HG03280 (cell line): Measurements from ENCODE around the gene NFE2L1.
"Not testable (repeated sequence)": the region's sequence is repeated elsewhere in the genome, so short reads cannot be mapped to it uniquely, and the experiment has no call there.

Experiments used
- ATAC-seq: cut with Tn5 transposase; IDR thresholded peaks from one replicate; pipeline ENCODE4 v1.9.1; 2021; ENCODE audit warnings: mild to moderate bottlenecking, moderate library complexity; ENCODE audit not compliant: unreplicated experiment

NFE2L1 gene, protein sequence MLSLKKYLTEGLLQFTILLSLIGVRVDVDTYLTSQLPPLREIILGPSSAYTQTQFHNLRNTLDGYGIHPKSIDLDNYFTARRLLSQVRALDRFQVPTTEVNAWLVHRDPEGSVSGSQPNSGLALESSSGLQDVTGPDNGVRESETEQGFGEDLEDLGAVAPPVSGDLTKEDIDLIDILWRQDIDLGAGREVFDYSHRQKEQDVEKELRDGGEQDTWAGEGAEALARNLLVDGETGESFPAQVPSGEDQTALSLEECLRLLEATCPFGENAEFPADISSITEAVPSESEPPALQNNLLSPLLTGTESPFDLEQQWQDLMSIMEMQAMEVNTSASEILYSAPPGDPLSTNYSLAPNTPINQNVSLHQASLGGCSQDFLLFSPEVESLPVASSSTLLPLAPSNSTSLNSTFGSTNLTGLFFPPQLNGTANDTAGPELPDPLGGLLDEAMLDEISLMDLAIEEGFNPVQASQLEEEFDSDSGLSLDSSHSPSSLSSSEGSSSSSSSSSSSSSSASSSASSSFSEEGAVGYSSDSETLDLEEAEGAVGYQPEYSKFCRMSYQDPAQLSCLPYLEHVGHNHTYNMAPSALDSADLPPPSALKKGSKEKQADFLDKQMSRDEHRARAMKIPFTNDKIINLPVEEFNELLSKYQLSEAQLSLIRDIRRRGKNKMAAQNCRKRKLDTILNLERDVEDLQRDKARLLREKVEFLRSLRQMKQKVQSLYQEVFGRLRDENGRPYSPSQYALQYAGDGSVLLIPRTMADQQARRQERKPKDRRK

DNA sequence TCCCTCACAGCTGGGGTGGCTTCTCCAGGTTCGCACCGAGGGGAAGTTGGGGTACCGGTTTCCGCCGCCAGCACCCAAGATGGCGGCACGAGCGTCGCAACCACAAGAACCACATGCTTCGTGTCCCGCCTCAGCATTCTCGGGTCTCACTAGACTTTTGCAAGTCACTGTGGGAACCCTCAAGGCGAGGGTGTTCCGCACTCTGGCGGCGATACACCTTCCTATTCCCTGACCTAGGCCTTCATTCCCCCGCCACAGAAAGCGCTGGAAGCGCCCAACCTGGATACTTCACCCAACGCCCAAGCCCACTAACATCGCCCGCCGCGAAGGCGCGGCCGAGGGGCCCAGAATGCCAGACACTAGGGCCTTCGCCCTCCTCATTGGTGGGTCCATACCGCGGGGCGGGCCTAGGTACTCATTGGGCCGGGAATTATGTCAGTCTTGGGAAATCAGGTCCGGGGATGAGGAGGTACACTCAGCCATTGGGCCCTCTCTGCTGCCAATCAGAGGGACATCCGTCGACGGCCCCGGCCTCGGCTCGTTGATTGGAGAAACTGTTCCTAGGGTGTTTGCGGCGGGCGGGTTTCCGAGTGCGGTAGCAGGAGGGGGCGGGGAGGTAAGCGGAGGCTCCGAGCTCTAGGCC, at the start of gene NFE2L1:
TSS of gene NFE2L1 (plus strand) at position 619 of the 643 bp plus-strand sequence. CDS start 2,760 bp downstream, outside the sequence.
- peak; percentile 94 for ATAC-seq

DNA sequence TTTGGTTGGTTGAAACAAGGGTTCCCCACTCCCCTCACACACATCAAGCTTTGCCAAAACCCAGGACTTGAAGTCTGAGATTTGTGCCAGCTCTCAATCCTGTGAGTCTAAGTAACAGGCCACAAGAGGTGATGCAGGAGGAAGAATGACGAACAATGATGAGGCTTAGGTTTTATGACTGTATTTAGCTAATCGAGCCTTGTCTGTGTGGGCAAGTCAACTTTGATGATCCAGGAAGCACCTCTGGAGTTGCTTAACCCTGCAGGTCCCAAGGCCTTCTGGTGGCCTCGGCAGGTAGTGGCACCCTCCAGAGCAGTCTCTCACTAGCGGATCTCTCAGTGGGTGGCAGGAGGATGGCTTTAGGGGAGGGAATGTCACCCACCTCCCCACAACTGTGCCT, 48.6 kb upstream of the NFE2L1 start:
- ATAC-seq = no peak

DNA sequence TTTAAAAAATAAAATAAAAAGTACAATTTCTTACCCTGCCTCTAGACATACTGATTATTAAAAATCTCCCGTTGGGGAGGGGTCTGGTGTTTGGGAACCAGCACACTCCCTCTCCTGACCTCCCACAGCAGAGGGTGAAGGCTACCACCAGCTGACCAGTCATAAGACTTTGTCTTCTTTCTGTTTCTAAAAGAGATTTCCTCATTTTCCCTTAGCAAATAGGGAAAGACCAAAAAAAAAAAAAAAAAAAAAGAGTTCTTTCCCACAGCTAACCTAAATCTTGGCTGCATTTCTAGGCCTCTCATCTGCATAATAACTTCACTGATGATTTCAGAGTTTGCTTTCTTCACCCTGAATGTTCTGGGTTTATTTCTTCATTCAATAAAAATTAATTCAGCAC, 47.0 kb upstream of the NFE2L1 start:
- no peak for ATAC-seq

DNA sequence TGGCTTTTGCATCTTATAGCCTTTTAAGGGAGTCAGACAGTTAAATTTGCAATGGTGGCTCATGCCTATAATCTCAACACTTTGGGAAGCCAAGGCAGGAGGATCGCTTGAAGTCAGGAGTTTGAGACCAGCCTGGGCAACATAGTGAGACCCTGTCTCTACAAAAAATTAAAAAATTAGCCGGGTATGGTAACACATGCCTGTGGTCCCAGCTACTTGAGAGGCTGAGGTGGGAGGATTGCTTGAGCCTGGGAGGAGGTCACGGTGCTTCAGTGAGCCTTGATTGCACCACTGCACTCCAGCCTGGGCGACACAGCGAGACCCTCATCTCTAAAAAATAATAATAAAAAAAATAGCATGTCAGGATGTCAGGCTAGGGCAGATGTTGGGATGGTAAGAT, 46.5 kb upstream of the NFE2L1 start:
- ATAC-seq = not testable (repeated sequence)

DNA sequence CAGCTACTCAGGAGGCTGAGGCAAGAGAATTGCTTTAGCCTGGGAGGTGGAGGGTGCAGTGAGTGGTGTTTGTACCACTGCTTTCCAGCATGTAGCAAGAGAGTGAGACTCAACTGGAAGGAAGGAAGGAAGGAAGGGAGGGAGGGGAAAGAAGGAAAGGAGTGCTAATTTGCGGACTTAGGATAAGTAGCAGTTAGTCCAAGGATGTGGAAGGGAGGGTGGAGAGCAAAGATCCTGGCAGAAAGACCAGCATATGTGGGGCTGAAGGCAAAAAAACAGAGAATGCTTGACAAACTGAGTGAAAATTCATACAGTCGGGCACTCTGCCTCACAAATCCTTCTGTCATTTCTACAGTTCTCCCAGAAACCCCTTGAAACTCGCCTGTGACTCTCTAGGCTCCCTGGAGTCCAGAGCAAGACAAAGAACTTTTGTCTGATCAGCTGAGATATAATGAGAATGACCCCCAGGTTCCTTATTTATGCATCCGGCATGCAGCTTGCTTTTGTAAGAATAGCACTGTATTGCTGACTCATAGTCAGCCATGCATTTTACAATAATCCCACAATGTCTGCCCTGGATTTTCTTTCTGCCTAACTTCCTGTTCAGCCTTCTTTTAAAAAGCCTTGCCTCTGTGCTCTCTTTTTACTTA, 45.8 kb upstream of the NFE2L1 start:
- no peak for ATAC-seq

DNA sequence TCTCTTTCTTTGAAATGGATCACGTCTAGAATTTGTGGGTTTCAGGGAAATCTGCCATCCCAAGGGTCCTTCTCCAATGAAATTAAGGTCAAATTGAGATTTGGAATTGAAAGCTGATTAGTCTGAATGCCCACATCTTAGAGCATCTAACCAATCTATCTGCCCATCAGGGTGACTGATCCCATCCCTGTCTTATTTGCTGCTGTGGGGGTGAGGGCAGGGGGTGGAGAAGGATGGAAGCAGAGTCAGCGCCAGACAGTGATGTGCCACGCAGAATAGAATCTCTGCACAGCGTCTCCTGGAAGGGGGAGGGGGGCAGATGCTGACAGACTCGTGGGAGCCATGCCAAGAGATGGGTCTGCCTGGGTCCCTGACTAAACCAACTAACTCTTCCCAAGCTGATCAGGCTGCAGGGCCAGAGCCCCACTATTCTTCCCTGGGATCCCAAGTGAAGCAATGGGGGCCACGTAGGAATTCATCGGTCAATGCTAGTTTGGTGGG, 45.2 kb upstream of the NFE2L1 start:
- no peak for ATAC-seq

DNA sequence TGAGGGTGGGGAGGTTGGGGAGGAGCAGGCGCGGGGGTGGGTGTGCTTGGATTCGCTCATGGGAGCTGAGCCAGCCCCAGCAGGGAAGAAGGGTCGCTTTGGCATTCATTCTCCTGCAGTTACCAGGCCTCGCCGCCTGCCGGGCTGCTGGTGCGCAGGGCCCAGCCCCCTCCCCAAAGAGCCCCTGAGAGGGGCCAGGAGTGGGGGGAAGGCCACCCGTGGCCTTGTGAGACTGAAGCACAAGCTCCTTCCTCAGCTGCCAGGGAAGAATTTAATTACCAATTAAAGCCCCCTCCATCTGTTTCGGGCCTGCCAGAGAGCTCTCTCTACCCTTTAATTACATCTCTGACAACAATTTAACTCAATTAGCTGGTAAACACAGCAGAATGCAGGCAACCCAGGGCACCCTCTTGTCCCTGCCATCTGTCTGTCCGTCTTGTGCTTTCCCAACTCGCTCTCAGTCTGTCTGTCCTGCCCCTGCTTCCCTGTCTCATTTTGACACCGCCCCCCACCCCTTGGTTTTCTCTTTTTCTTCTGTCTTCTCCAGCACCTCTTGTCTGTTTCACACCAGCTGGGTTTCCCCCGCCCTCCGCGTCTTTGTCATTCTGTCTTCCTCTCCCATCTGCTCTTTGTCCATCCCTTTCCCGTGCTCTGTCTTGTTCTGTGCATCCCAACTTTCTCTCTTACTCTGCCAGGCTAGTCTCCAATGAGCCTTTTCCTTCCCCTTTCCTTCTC, 44.6 kb upstream of the NFE2L1 start:
- ATAC-seq = no peak

DNA sequence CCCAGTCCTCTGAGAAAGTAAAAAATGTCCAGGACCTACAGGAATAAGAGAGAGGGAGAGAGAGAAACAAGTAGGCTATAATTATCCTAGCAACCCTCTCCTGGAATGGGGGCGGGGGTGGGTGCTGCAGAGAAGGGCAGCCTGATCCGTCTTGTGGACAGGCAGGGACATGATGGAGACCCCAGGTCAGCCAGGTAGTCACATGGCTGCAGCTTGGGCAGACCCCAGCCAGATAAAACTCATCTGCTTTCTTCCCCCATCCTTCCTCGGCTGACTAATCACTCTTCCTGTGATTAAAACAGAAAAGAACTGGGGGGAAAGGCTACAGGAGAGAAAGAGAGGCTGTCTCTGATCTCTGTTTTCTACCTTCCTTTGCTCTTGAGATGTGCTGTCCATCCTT, 43.2 kb upstream of the NFE2L1 start:
- no peak for ATAC-seq

DNA sequence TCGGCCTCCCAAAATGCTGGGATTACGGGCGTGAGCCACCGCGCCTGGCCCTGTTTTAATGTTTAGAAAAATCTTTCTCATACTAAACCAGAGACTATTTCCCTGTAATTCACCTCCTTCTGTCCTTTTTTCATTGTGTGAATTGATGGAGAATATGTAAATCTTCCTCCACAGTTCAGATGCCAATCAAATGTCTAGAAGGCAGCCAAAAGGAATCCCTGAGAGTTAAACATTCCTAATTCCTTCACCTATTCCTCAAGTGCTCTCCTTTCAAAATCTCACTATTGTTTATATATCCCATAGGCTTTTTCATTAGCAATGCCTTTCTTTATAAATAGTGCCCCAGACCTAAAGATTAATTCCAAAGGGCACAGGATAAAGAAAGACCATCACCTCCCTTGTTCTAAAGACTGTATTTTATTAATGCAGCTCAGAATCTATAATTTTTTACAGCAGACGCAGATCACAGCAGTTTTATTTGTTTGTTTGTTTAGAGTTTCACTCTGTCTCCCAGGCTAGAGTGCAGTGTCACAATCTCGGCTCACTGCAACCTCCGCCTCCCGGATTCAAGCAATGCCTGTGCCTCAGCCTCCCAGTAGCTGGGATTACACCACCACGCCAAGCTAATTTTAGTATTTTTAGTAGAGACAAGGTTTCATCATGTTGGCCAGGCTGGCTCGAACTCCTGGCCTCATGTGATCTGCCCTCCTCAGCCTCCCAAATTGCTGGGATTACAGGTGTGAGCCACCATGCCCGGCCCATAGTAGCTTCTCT, 41.0 kb upstream of the NFE2L1 start:
- ATAC-seq = no peak

DNA sequence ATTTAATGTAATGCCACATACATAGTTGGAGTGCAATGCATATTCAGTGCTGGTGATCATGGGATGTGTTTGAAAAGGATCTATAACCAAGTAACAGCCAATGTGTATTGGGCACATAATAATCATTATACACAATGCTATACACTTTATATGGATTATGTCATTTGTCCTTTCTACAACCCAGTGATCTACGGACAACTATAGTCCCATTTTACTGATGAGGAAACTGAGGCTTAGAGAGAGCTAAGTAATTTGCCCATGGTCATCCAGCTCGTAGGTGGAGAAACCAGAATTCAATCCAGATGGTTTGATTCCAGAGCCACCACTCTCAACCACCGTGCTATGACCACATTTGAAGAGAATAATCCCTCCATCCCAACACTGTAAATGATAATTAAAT, 38.0 kb upstream of the NFE2L1 start:
- ATAC-seq = no peak

DNA sequence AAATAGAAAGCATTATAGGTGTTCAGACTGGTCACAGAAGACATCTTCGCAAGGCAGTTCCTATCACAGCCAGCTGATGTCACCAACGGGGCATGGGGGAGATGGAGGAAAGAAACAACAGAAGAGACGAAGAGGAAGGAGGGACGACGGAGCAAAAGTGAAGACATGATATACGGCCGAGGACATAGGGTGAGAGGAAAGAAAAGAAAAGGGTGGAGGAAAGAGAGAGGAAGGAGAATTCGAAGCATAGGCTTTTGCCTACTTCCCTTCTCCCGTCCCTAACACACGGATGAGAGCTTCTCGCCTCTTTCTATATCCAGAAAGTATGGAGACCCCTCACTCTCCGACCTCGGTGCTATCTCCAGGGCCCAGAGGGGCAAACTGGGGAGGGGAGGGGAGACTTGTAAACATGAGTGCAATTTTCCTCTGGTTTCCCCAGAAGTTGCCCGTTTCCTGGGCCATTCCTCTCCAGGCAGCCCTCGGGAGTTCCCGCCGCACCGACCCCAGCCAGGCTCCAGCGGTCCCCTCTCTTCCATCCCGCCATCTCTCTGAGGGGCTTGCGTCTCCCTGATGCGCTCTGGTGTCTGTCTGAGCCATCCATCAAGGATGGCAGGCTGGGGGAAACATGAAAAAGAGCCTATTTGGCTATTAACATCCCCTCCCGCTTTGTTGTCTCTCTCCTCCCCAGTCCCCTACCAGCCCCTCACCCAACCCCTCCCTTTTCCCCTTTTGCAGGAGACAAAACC, 36.6 kb upstream of the NFE2L1 start:
- no peak for ATAC-seq

DNA sequence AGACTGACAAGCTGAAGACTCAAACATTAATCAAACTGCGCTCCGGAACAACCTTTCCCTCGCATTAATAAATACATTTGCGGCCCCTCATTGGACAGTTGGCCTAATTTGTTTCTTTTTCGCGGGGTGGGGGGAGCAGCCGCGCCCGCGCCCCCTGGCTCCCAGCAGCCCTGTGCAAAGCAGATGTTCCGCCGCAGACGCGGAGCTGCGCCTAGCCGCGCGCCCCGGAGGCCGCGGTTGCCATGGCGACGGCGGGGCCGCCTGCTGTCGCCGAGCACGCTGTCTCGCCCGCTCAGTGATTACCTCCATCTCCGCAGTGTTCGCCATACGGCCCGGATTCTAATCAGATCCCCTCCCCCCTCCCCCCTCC, 36.0 kb upstream of the NFE2L1 start:
- peak; percentile 70 for ATAC-seq

DNA sequence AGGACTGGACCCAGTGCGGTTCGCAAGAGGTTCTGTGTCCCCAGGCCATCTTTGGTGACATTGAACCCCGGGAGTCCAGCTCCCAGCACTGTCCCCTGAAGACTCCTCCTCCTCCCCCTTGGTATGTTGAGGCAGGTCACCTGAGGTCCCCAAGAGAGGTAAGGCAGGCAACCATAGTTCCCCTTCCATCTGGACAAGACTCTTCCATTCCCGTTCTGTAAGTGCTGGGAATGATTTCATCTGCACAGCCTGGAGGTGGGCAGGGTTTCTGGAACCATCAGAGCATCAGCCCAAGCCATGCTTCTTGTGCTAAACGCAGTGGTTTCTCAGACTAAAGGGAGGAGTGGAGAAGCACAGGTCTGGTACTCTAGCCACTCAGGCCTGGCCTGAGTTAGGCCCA, 35.5 kb upstream of the NFE2L1 start:
- no peak for ATAC-seq

DNA sequence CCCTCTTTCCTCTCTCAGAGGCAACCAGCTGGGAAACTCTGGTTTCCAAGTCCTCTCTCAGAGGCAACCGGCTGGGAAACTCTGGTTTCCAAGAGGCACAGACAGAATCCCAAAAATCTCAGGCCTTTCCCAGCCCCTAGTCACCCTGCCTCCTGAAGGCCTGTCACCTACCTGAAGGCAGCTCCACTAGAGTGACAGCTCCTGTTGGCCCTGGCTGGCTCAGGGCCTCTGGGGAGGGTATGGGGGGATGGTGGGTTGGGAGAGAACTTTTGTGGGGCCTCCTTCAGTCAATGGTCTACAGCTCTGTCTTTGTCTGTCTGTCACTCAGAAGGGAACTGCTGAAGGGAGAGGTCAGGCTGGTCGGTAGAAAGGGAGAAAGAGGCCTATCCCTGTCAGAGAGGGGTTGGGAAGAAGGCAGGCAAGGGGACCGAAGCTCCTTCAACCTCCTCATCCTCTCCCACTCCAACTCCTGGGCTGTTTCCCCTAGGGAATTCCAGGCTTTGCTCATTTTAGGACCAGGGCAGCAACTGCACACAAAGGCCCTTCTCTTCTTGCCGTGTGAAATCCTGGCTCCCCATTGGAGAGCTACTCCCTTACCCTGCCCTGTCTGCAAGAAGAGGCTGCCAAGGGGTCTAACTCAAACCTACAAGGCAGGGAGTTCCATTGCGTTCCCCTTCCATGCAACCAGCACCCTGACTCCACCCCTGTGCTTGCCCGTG, 34.1 kb upstream of the NFE2L1 start:
- no peak for ATAC-seq

DNA sequence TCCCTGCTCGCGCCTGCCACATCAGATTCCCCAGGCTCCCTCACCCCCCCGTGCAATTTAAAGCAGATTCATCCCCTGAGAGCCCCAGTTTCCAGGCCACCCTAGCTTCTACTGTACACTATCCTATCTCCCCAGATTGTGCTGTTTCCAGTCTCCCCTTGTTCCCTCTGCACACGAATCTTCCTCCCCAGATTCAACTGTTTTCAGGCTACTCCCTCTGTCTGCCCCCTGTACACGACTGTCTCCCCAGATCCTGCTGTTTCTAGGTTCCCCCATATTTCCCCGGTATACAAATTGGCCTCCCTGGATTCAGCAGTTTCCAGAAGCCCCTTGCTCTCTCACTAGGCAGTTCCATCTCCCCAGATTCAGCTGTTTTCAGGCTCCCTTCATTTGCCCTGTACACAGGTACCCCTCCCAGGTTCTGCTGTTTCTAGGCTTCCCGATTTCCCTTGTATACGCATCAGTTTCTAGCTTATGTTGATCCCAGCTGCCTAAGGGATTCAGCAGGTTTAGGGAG, 33.5 kb upstream of the NFE2L1 start:
- ATAC-seq = no peak

DNA sequence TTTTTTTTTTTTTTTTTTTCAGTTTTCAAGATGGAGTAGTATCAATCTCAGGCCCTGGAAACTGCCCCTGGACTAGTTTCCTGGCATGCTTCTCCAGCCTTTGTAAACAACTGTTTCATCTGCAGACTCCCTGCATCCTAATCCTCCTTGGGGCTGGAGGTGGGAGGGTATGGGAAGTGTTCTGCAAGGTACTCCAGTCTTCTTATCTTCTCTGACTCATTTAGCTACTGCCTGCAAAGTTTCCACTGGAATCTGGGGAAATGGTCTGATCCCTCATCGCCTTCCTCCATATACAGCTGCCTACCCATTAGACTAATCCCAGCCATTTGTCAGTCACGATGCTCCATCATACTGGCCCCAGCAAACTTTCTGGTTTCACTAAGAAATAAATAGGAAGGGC, 32.0 kb upstream of the NFE2L1 start:
- ATAC-seq = no peak

DNA sequence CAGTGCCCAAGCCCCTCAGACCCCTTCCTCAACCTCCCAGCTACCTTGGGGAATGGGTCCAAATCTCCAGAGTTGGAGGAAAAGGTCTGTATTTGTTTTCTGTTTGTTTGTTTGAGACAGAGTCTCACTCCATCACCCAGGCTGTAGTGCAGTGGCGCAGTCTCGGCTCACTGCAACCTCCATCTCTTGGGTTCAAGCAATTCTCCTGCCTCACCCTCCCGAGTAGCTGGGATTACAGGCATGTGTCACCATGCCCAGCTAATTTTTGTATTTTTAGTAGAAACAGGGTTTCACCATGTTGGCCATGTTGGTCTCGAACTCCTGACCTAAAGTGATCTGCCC, 30.4 kb upstream of the NFE2L1 start:
- not testable (repeated sequence) for ATAC-seq

DNA sequence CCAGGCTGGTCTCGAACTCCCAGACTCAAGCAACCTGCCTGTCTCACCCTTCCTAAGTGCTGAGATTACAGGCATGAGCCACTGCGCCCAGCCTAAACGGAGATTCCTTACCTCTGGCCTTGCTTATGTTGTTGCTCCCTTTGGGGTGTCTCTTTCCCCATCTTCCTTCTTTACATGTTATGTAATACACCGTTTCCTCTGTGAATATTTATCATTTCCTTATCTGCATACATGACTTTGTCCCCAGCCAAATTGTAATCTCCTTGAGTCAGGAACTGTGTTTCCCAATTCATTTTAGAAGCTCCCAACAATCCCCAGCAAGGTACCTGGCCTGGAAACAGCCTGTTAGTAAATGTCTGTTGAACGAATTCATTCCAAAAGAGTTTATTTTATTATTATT, 26.2 kb upstream of the NFE2L1 start:
- no peak for ATAC-seq
